Hippocampal formation (tissue), 2 donors: Measurements from ENCODE around the gene MMP24.
"Not testable (repeated sequence)": the region's sequence is repeated elsewhere in the genome, so short reads cannot be mapped to it uniquely, and the experiment has no call there.

Source experiments
- DNase-seq, 2 donors: peaks; one replicate each; lab custom pipeline; 2025; lab: John Stamatoyannopoulos, UW

The MMP24 gene

DNA sequence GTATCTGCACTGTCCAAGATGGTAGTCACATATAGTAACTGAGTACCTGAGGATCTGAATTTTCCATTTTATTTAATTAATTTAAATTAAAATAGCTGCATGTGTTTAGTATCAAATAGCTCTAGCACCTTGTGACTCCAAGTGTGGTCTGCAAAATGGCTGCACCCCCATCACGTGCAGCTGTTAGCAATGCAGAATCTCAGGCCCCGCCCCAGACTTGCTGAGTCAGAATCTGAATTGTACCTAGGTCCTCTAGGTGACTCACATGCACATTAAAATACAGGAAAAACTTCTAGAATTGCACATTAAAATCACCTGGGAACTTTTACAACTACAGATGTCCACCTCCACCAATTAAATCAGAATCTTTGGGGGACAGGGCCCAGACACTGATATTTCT is 84.9 kb downstream of the MMP24 start:
- DNase-seq: no peak

- no peak for DNase-seq
Observed at GRCh38 chr20:35311822-35312221, 85.3 kb downstream of the MMP24 start.

DNA sequence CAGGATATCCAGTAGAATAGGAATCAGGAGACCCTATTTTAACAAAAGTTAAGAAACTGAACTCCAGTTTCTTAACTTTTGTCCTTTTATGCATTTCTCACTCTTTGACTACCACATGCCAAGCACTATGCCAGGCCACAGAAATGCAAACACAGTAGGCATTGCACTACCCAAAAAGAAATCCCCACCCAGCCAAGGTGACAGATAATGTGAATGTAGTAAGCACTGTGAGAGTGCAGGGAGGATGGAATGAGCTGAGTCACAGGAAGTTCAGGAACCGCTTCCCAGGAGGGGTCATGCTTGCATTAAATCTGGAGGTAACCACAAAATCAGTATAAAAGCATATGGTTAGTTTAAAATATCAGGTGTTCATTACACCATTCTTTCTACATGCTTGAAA is 85.8 kb downstream of the MMP24 start:
- DNase-seq: no peak

DNA sequence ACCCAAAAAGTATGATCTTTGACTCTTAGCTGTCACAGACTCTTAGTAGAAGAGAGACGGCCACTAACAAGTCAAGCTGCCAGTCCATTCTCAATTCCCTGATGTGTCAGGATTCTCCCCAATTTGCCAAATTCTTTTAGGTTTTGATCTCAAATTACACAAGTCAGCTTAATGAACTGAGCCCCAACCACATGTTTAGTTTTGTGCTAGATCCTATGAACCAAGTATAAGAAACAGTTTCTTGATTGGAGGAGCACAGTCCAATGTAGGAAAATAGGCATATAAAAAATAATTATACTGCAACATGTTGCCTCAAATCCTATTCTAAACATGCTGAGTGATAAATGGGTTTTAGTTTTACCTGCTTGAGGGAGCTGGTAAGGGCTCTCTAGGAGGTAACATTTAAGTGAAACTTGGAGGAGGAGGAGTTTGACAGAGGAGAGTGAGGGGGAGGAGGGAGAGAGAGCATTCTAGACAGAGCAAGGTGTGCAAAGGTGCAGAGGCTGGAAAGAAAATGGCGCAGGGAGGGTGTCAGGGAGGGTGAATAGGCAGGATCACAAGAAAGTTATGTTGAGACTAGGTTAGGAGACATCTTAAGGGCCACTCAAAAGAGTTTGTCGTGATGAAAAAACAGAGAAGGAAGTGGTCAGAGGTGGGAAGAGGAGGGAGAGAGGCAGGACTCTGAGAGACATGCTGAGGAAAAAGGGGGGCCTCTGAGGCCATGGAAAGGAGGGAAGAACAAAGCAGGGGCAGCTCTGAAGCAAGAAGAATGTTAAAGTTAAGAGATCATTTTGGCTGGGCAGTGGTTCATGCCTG is 88.5 kb downstream of the MMP24 start:
- DNase-seq: no peak

DNA sequence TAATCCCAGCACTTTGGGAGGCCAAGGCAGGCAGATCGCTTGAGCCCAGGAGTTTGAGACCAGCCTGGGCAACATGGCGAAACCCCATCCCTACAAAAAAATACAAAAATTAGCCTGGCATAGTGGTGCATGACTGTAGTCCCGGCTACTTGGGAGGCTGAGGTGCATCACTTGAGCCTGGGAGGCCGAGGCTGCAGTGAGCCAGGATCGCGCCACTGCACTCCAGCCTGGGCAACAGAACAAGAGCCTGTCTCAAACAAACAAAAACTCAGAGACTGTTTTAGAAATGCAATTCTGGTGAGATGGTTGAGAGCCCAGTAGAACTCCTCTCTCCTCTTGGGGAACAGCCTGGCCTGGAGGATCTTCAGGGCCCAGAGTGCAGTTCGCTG is 89.1 kb downstream of the MMP24 start:
- not testable (repeated sequence) for DNase-seq

DNA sequence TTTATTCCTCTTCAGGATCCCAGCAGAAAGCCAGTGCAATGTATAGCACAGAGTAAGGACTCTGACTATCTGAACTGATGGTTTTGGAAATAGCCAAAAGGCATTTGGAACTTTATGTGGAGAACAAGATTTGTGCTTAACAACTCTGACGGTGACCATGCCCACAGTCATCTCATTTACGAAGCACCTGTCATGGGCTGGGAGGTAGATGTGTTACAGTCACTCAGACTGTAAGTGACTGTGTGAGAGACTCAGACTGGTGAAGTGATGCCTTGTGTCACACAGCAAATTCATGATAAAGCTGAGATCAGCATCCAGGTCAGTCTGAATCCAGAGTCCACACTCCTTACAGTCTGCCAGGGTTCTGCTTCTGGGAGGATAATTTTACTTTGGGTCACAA is 89.6 kb downstream of the MMP24 start:
- no peak for DNase-seq

GRCh38 chr20:35317416-35318210 is 91.1 kb downstream of the MMP24 start:
- DNase-seq: no peak

GRCh38 chr20:35318502-35319157 is 92.1 kb downstream of the MMP24 start:
- DNase-seq: no peak

GRCh38 chr20:35319192-35319870 is 92.8 kb downstream of the MMP24 start:
- DNase-seq: no peak

- no peak for DNase-seq
Observed at GRCh38 chr20:35319871-35320197, 93.3 kb downstream of the MMP24 start.

- no peak for DNase-seq
Observed at GRCh38 chr20:35320396-35321126, 94.1 kb downstream of the MMP24 start.

GRCh38 chr20:35325401-35325800 is 98.9 kb downstream of the MMP24 start:
- DNase-seq: no peak

GRCh38 chr20:35326021-35326739 is 99.7 kb downstream of the MMP24 start:
- DNase-seq: no peak
